ENCODE measurements around the gene SPNS2.

- TF ChIP-seq, protein P1, sequence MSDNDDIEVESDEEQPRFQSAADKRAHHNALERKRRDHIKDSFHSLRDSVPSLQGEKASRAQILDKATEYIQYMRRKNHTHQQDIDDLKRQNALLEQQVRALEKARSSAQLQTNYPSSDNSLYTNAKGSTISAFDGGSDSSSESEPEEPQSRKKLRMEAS (IDR thresholded peaks at IDR 0.05) = no peak
- TF ChIP-seq TAF1 (IDR thresholded peaks at IDR 0.05; ENCODE audit: low read depth) (no peak), TEAD4 (IDR thresholded peaks at IDR 0.05) (no peak)
These were observed 48.9 kb upstream of the SPNS2 start for GRCh38 chr17:4449736-4450135.
